GM12891 (cell line): ENCODE data around the gene USP4.

Experiments
- POLR2A ChIP-seq: IDR thresholded peaks from 2 replicates; pipeline ENCODE4 v1.6.1; 2011; ENCODE audit warnings: low read depth, low read length, control low read depth
- POLR2AphosphoS5 ChIP-seq: IDR thresholded peaks from 2 replicates; pipeline ENCODE4 v1.6.1; 2011; ENCODE audit warnings: low read depth, low read length, control low read depth
- POU2F2 ChIP-seq: IDR thresholded peaks from 2 replicates; pipeline ENCODE4 v1.6.1; 2011; ENCODE audit warnings: low read depth, mild to moderate bottlenecking, control low read depth, low read length, moderate library complexity
- SPI1 ChIP-seq: IDR thresholded peaks from 2 replicates; pipeline ENCODE4 v1.6.1; 2011; ENCODE audit warnings: low read depth, low read length, control low read depth

GRCh38 chr3:49269443-49270155, 70.3 kb downstream of the USP4 start:
- TF ChIP-seq POLR2A (no peak), POLR2AphosphoS5 (no peak), SPI1 (no peak), POU2F2 (no peak)
